Amniotic epithelial cell (primary cell): ENCODE data around the gene NUBP2.

Experiments
- DNase-seq: peaks from one replicate; pipeline ENCODE4 v3.0.0-alpha.2; 2010; ENCODE audit warnings: low read depth

The NUBP2 gene

DNA sequence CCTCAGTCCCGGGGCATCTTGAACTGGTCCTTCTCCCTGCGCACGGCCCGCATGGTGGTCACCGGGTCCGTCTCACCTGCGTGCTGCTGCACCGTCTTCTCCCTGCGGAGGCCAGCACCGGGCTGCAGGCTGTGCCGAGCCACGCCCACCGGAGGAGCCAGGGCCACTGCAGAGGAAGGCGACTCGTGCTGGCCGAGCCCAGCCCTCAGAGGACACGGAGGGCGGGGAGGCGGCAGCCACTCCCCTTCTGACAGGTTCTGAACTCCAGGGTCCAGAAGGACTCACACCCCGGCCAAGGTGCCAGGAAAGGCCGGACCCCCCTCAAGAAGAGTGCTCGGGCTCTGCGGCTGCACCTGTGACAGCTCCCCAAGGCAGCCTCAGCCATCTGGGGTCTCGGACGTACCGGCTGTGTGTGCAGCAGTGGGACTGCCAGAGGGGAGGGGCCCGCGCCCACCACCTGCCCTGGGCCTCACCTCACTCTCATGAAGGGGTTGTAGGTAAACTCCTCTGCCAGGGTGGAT lies 26.6 kb downstream of the NUBP2 start:
- DNase-seq: no peak

DNA sequence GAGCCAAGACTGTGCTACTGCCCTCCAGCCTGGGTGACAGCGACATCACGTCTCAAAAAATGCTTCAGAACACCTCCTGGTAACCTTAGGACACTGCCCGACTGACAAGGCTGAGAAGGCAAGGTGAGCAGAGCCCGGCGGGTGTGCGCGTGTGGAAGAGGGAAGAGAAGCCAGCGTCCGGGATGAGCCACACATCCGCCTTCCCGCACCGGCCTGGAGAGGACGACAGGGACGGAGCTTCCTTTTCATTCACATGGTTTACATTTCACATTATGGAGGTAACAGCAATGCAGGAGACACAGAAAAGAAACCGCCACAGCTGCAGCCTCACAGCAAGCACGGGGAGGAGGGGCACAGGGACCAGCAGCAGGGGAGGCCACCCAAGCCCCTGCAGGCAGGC lies 27.3 kb downstream of the NUBP2 start:
- no peak for DNase-seq

DNA sequence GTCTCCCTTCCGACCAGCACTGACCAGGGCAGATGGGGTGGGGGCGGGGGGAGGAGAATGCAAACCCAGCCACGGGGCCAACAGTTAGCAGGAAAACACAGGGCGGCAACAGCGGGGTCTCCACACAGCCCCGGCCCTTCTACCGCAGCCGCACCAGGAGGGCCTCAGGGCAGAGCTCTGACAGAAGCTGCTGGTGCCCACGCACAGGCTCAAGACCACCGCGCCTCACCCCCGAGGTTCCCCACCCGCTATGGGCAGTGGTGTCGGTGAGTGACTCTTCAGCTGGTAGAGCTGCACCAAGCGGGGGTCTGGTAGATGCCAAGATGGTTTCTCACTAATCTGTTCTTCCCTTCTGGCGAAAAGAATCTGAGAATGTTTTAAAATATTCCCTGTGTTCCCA lies 27.8 kb downstream of the NUBP2 start:
- DNase-seq: no peak

DNA sequence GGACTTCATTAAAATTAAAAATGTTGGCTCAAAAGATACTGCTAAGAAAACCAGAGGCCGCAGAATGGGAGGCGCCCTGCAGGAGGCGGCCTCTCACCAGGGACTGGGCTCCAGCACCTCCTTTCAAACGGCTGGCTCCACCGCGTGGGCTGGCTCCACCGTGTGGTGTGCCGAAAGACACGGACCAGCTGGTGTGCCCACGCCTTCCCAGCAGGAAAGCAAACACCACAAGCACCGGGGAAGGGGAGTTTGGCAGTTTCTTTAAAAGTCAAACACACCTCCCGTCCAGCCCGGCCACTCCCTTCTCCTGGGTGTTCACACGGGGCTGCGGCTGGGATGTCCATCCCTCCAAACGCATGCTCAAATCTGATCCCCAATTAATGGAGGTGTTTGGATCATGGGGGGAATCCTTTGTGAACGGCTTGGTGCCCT lies 30.0 kb downstream of the NUBP2 start:
- DNase-seq: peak; percentile 73

DNA sequence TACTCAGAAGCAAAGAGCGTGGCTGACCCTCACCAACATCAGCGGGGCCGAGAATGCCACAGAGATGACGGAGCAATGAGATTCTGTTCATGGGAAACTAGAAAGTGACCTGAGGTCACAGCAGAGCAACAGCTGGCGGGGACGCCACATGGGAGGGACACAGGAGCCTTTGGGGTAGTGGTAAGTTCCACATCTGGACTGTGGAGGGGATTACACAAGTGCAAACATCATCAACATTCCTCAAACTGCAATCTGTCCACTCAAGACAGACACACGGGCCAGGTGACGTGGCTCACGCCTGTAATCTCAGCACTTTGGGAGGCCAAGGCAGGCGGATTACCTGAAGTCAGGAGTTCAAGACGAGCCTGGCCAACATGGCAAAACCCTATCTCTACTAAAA lies 32.7 kb downstream of the NUBP2 start:
- DNase-seq: no peak

DNA sequence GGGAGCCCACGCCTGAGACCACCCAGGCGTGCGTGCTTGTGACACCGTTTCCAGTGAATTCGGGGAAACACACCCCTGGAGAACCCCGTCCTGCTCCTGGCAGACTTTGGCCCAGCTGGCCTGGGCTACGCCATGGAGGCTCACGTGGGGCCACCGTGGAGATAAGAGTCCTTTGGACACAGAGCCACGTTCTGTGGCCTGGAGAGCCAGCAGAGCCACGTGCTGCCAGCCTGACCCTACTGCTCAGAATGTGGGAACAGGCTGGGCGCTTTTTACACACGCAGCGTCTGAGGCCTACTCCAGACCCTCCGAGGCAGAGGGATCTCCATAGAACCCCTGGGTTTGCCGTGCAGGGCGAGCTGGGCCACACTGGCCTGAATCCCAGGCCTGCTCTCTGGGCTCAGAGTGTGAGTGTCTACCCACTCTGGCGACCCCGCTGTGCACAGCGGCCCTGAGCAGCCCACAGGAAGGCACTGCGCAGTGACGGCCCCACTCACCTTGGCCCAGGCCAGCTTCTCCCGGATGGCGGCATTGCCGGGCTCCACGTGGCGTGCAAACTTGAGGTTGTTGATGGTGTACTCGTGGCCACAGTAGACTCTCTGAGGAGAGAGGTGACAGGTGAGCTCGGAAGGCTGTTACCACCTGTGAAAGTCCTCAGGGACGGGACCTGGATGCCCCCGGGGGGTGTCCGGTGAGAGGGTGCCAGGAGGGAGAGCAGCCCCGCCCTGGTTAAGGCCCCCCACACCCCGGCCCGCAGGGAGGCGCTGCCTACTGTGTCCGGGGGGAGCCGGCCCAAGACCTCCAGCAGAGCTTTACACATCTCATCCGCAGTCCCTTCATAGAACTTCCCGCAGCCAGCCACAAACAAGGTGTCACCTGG lies 33.9 kb downstream of the NUBP2 start:
- no peak for DNase-seq

DNA sequence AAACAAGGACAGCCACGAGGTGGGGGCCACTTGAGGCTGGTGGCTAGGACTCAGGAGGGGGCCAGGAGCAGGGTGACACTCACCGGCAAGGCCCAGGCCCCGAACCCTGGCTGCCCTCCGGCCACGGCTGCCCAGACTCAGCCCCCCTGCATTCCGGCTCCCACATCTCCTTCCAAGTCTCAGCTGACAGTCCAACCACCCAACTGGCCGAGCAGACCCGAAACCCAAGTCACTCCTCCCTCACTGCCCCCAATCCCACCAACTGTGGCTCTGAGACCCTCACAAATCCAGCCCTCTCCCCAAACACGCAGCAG lies 34.5 kb downstream of the NUBP2 start:
- no peak for DNase-seq

DNA sequence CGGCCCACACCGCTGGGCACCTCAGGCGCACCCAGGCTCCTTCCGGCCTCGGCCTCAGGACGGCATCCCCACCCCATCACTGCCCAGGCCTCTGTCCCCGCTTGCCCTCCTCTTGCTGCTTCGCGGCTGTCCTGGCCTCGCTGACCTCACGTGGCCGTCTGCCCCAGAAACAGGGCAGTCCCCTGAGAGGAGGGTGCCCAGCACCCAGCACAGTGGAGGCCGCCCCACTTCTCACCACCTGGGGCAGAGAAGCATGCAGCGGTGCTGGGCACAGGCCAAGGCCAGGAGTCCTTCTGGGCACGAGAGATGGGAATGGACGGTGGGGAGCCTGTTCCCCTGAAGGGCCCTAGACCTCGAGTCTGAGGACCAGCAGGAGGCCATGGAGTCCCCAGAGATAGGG lies 35.0 kb downstream of the NUBP2 start:
- DNase-seq: no peak

DNA sequence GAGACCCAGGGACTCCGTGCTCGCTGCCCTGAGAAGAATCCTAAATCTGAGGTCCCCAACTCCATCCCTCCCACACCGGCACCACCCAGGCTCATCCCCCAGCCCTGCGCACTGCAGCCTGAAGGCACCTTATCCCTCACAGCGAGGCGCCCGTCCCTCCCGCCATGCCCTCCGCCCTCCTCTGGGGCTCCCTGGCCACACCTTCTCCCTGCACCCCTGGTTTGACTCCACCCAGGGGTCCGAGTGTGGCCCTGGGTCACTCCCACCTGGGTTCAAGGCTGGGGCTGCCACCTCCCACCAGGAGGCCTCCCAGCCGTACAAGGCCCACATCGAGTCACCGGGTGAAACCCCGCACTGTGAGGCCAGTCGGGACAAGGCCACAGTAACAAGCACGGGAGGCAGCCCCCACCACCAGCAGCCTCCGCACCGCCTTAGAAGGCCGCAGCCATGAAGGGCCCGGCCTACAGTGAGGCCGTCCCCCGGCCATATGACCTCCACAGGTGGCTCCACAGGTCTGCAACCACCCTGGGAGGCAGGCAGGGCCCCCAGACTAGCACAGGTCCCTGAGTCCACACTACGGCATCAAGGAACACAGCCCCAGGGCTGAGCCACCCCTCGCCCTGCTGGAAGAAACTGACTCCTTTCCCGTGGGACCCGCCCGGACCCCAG lies 35.6 kb downstream of the NUBP2 start:
- no peak for DNase-seq

DNA sequence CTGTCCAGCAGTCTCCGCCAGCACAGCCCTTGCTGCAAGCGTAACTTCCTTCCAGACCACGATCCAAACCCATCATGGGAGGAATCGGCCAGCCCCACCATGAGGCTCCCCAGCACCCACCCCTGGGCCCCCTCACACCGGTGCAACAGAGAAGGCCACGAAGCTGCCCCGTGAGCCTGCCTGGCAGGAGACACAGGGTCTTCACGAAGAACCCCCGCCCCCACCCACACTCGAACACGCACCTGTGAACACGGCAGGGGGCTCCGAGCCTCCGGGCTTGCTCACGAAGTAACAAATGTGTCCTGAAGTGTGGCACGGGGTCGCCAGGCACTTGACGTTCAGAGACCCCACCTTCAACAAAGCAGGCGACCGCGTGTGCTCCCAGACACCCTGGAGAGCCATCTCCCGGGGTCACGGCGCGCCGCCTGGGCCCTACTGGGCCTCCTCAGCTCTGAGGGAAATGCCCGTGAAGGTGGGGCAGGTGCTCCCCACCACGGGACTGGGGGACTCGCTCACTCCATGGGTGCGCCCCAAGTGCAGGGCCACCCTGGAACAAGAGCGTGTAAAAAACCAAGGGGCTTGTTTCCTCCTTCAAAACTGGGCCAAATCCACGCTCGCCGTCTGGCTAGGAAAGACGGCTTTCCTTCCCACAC lies 36.2 kb downstream of the NUBP2 start:
- no peak for DNase-seq

DNA sequence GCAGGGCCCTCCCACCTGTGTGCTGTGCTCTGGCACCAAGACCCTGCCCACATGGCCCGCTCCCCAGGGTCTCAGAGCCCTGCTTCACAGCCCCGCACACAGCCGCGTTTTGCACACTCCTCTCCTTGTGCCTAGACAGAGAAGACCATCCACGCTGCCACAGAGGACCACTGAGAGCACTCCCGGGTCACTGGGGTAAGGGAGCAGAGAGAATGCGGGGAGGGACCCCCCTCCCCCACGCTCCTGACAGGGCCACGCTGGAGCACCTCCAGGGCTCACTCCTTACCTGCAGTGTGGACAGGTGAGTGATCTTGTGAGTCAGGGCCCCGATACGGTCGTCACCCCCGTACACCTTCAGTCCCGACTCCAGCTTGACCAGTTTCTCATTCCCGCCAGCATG lies 36.9 kb downstream of the NUBP2 start:
- DNase-seq: no peak

DNA sequence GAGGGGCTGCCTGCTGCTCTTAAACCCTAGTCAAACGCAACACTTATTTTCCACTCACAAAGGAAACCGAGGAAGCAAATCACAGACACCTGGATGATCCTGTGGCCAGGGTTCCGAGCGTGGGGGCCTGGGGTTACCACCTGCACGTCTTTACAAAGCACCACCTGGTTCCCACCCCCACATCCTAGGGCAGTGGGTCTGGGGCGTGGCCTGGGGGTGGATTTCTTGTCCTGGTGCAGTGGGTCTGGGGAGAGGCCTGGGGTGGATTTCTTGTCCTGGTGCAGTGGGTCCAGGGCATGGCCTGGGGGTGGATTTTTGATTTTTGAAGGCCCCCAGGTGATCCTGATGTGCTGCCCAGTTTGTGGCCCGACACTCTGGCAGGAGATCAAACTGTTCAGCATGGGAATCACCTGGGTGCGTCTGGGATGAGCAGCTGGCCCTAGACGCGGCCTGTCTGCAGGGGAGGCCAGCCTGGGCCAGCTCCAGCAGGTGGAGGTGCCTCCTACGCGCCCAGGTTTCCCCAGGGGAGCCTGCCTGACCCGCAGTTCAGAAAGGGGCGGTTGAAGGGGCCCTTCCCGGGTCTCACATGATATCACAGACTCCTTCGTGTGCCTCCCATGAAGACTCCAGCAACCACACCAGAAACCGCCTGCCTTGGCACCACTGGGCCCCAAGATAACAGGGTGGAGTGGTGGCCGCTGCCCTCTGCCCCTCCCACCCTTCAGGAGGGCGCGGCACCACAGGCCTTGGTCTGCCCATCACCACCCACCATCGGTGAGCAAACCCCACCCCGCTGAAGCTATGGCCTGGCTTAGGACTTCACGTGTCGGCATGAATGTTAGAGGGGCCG lies 37.6 kb downstream of the NUBP2 start:
- no peak for DNase-seq

DNA sequence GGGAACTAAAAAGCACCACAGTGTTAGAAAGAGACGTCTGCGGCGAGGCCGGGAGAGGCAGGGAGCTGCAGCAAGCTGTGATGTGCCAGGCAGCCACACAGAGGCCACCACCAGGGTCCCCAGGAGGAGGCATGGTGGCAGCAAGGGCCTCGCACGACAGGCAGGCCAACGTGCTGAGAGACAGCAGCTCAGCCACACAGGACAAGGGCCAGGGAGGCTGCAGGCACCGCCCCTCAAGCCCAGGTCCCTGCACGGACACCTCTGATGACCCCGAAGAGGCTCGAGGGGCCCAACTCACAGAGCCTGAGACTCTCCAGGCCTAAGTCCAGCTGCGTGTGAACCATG lies 38.2 kb downstream of the NUBP2 start:
- DNase-seq: no peak

DNA sequence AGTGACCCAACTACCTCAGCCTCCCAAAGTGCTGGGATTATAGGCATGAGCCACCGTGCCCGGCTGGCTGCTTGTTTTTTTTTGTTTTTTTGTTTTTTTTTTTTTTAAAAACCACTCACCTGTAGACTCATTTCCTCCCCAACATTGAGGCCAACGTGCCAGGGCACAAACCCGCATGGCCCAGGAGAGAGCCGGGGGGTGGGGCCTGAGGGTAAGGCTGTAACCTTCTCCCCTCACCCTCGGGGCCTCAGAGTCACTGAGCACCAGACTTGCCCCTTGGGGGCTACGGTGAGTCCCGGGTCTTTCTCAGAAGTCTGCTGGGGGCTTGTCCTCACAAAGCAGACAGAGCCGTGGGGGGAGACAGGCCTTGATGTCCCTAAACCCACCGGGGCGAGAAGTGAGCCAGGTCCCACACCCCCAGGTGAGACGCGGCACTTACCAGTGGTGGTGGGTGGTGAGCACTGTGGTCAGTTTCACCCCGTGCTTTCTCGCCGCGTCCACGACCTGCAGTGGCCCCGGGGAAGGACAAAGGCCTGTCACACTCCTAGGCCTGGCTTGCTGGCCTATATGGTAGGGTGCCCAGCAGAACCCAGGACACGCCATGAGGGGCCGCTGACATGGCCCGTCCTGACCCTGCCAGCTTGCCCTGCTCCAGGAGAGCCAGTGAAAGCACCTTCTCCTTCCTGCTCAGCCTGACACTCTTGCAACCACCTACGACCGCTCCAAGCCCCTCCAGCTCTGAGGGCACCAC lies 39.3 kb downstream of the NUBP2 start:
- DNase-seq: no peak

DNA sequence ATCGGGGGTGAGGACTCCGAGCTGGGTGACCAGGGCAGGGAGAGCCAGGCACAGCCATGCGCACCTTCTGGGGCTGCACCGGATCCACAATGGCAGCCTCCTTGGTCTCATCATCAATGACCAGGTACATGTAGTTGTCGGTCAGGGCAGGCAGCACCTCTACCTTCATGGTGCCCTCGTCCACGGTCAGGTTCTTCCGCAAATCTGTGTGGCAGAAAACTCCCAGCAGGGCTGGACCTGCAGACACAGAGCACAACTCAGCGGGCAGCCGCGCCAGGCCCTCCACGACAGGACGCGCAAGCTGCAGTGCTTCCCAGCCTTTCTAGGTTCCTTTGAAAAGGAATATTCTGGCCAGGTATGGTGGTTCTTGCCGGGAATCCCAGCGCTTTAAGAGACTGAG lies 40.0 kb downstream of the NUBP2 start:
- no peak for DNase-seq

DNA sequence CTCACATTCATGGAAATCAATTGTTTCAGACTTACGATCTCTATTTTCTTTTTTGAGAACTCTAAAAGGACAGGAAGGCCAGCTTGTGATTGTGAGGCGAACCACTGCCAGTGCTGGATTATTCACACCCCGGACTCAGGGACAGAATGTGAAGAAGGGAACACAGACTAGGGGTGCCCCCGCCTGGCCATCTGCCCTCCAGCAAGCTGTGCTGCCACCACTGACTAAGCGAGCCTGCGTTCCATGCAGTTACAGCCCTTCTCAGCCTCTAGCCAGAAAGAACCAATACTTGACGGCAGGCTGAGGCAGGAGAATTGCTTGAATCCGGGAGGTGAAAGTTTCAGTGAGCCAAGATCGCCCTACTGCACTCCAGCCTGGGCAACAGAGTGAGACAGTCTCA lies 41.1 kb downstream of the NUBP2 start:
- DNase-seq: peak; percentile 49

DNA sequence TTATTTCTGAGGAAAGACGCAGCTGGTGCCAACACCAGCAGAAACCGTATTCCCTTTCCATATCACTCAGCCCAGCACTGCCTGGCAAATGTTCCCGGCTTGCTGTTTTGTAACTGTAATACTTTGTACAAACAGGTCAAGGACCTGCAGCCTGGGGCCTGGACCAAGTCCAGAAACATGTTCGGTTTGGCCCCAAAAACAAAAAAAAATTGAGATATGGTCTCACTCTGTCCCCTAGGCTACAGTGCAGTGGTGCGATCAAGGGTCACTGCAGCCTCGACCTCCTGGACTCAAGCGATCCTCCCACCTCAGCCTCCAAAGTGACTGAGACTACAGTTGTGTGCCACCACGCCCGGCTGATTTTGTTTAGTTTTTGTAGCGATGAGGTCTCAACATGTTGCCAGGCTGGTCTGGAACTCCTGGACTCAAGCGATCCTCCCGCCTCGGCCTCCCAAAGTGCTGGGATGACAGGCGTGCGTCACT lies 42.7 kb downstream of the NUBP2 start:
- no peak for DNase-seq

DNA sequence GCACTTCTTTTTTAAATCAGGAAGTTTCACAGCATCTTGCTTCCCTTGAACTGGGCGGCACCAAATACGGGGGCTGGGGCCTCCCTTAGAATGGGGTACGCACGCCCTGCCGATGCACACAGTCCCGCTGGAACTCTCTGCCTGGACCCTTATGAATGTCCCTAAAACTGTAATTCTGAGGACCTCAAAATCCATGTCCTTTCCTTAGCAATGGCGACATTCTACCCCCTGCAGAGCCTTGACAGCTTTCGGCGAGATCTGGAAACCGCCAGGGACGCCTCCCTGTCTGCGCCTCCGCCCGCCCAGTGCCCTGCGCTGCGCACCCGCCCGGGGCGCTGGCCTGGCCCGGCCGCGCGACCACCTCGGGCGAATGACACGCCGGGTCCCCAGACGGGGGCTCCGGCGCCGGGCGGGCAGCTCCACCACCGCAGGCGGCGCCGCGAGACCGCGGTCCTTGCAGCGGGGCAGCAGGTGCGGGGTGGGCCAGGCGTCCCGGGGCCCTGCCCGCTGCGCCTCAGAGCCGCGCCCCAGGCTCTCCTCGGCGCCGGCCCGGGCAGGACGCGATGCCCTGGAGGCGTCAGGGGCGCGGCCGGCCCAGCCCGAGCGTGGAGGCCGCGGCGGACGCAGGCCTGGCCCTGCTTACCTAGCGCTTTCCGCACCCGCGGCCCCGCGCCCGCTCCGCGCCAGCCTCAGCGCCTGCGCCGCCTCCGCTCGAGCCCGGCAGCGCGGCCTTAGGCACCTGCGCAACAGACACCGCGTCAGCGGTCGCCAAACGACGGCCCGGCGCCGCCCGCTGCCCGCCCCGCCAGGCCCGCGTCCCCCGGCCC lies 43.3 kb downstream of the NUBP2 start:
- DNase-seq: no peak

DNA sequence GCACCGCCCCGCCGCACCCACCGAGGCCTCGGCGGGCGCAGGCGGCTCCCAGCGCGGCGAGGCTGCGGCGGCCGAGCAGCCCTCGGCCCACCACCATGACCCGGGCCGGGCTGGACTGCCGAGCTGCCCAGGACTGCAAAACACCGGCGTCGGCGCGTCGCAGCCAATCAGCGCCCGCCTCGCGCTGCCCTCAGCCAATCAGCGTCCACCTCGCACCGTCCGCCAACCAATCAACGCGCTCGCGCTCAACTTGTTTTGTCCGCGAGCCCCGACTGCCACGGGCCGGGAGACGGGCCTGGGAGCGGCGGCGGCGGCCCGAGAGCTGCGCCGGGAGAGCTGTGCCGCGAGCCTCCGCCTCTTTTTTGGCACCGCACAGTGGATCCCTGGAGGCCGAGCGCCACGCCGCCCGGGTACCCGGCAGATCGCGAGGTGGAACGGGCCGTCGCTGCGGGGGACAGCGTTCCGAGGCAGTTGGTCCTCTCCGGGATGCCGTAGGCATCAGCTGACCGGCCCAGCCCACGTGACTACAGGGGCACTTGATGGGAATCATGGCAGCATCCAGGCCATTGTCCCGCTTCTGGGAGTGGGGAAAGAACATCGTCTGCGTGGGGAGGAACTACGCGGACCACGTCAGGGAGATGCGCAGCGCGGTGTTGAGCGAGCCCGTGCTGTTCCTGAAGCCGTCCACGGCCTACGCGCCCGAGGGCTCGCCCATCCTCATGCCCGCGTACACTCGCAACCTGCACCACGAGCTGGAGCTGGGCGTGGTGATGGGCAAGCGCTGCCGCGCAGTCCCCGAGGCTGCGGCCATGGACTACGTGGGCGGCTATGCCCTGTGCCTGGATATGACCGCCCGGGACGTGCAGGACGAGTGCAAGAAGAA lies 44.2 kb downstream of the NUBP2 start, which contains the start of the genes FAHD1 and HAGH:
FAHD1 (plus strand) TSS at position 516 of the 883 bp plus-strand sequence; CDS start at position 549, 33 bp downstream.
HAGH (minus strand) TSS at position 135 of the 883 bp plus-strand sequence; CDS start at position 97, 38 bp downstream.
- peak; percentile 95 for DNase-seq
